Stimulated activated CD8-positive, alpha-beta memory T cell treated with anti-CD3 and anti-CD28 coated beads, Interleukin-15, amount 100 ng/mL, for 24 hours (primary cell): ENCODE measurements around the gene ERBB2.
"Not testable (repeated sequence)": the region's sequence is repeated elsewhere in the genome, so short reads cannot be mapped to it uniquely, and the experiment has no call there.

Experiments
- DNase-seq: peaks from one replicate; pipeline ENCODE4 v3.0.0-alpha.2; 2020; ENCODE audit warnings: low read depth

ERBB2 gene

GRCh38 chr17:39678340-39679116 lies 21.3 kb upstream of the ERBB2 start:
- no peak for DNase-seq

- DNase-seq: no peak
These were observed 20.2 kb upstream of the ERBB2 start for GRCh38 chr17:39679521-39680192.

- DNase-seq: no peak
These were observed 16.4 kb upstream of the ERBB2 start for GRCh38 chr17:39683295-39683939.

DNA sequence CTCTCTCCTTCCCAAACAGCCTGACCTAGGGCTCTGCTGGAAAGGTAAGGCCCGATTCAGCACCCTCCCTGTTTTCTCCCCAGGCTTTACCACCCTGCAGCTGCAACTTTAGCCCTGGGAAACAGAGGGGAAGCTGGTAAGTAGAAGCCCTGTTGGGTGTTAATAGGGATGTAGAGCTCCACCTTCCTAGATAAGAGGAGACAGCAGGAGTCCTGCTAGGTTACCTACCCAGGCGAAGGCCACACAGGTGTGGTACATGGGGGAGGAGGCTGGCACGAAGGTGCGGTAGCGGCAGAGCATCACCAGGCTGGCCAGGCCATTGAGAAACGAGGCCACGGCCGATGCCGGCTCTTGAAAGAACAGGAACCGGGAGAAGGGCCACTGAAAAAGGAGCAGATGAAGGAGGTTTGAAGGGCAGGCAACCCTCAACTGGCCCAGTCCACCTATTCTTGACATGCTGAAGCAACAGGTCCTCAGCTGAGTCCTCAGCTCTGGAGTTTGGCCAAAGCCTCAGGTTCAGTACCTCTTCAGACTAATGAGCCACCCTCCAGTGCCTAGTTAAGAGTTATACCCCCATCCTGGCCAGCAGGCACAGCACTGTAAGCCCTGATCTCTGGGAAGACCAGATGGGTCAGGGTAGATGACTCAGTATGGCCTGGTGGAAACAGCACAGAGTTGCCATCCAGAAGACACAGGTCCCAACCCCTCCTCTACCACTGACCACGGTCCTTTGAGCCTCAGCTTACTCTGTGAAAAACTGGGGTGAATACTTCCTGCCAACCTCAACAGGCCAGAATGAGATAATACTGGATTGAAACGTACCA lies 15.3 kb upstream of the ERBB2 start:
- DNase-seq: no peak

DNA sequence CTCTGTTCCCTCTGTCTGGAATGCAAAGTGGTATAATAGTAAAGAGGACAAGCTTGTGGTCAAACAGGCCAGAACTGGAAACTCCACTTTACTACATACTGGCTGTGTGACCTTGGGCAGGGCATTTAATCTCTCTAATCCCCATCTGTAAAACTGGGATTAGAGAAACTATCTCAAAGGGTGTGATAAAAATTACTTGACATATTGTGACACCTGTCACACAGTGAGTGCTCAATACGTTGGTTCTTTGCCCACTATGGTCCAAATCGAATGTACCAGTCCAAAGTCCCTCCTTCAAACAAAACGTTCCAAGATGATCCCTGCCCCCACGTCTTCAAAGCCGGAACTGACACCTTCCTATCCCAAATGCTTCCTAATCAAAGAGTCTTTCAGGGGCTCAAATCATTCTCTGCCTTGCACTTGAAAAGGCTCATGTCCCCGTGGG lies 12.7 kb upstream of the ERBB2 start:
- DNase-seq: no peak

- DNase-seq: peak; percentile 66
These were observed 12.1 kb upstream of the ERBB2 start, which contains the start of gene PGAP3 for GRCh38 chr17:39687546-39688474. Gene PGAP3 (minus strand): TSS chr17:39688057. CDS start chr17:39688014, 43 bp downstream.

DNA sequence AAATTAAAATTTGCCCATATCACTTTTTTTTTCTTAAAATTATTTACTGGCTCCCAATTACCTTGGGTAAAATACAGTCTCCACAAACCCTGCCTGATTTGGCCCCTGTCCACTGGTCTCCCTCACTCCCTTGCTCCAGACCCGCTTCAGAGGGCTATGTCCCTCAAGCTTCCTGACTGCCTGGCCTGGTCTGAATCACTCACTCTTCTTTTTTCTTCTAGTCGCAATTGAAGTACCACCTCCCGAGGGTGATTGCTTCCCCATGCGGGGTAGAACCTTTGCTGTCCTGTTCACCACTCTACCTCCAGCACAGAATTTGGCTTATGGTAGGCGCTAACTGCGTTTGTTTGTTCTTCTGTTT lies 11.4 kb upstream of the ERBB2 start:
- DNase-seq: no peak

- no peak for DNase-seq
These were observed 10.9 kb upstream of the ERBB2 start for GRCh38 chr17:39688945-39689344.

GRCh38 chr17:39694593-39694992 lies 5.3 kb upstream of the ERBB2 start:
- no peak for DNase-seq

DNA sequence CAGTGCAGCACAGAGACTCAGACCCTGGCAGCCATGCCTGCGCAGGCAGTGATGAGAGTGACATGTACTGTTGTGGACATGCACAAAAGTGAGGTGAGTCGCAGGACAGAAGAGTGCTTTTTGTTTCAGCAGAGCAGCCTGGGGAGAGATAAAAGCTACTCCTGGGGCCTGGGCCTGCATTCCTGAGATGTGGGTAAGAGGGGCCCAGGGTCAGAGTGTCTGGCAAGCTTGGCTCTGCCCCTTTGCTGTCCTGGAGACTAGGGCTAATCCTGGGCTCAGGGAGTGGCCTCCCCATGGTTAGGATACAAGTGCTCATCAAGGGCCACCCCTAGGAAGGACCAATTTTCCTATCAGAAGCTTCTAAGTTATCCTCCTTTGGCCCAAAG lies 4.8 kb upstream of the ERBB2 start:
- DNase-seq: no peak

DNA sequence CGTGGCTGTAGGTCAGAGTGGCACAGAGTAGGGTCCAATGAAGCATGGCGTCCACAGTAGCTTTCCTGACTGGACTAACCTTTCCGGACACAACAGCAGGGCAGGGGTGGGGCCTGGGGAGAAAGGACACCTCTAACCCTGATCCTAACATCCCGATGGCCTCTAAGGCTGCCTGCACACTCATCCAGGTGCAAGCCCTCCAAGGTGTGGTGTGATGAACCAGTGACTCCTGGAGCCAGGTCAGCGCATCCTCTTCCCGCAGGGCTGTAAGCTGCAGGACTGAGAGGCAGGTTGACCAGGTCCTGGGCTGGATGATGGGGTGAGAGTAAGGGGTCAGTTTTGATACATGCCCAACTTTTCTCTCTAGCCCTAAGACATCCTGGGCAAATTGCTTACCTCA lies 3.1 kb upstream of the ERBB2 start:
- DNase-seq: no peak

DNA sequence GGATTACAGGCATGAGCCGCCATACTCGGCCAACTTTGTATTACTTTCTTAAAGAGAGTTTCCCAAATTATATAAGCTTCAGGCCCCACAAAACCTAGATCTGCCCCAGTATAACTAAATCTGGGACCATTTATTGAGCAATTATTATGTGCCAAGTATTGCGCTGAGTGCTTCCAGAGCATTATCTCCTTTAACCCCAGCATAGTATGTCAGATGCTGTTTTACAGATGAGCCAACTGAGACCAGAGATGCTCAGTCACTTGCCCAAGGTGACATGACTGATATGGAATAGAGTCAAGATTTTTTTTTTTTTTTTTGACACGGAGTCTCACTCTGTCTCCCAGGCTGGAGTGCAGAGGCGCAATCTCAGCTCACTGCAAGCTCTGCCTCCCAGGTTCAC lies 1.9 kb upstream of the ERBB2 start:
- no peak for DNase-seq

DNA sequence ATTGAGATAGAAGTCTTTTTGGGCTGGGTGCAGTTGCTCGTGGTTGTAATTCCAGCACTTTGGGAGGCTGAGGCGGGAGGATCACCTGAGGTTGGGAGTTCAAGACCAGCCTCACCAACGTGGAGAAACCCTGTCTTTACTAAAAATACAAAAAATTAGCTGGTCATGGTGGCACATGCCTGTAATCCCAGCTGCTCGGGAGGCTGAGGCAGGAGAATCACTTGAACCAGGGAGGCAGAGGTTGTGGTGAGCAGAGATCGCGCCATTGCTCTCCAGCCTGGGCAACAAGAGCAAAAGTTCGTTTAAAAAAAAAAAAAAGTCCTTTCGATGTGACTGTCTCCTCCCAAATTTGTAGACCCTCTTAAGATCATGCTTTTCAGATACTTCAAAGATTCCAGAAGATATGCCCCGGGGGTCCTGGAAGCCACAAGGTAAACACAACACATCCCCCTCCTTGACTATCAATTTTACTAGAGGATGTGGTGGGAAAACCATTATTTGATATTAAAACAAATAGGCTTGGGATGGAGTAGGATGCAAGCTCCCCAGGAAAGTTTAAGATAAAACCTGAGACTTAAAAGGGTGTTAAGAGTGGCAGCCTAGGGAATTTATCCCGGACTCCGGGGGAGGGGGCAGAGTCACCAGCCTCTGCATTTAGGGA lies 577 bp upstream of the ERBB2 start:
- DNase-seq: not testable (repeated sequence)

DNA sequence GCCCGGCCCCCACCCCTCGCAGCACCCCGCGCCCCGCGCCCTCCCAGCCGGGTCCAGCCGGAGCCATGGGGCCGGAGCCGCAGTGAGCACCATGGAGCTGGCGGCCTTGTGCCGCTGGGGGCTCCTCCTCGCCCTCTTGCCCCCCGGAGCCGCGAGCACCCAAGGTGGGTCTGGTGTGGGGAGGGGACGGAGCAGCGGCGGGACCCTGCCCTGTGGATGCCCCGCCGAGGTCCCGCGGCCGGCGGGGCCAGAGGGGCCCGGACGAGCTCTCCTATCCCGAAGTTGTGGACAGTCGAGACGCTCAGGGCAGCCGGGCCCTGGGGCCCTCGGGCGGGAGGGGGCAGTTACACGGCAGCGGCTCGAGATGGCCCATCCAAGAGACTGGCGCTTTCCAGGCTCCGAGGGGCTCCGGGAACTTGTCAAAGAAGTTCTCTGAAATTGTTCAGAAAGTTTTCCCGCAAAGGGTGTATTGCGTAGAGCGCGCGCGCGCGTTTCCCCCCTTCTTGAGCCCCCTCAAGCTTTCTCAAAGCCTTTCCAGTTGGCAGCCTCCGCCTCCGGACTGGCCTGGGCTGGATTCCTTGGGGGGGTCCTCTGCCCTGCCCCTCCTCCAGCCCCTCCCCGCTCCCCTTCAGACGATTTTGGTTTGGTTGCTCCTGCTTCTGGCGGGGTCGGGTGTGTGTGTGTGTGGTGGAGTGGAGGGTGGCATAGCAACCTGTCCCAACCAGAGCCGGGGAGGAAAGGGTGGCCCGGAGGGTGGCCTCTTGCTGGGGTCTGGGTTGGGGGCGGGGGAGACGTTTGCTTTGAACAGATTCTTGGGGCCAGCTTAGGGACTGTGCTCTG lies 504 bp downstream of the ERBB2 start:
- DNase-seq: no peak

DNA sequence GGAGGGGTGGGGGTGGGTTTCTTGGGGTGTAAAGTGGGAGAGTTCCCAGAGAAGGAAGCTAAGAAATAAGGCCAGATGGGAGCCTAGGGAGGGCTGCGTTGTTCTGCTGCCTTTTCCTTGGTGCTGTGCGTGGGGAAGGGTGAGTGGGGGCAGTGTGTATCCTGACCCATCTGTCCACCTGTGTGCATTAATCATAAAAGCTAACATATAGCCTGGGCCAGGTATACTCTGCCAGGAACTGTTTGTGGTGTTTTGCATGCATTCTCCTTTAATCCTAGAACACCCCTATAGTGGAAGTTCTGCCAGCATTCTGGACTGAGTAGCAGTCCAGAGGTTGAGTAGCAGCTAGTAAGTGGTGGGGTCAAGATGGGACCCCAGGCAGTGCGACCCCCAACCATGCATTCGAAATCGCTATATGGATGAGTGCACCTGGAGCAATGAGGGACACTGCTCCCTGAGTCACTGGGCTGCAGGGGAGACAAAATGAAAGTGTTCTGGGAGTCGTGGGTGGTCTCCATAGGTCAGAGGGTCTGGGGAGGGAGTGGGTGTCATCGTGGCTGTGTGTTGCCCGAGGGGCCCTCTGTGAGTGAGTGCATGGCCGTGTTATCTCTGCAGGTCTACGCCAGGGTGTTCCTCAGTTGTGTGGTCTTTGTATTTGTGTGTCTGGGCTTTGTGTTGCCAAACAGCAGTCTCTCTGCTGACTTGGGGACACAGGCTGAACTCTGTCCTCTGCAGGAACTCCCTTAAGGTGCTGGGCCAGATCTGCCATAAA lies 1.3 kb downstream of the ERBB2 start:
- no peak for DNase-seq

GRCh38 chr17:39701784-39702422 lies 2.0 kb downstream of the ERBB2 start:
- no peak for DNase-seq

- DNase-seq: no peak
These were observed 3.3 kb downstream of the ERBB2 start for GRCh38 chr17:39702901-39703893.
